WTC11 (cell line): Measurements from ENCODE around the gene IFT88. TPM values are rescaled to one million over a fixed set of nuclear protein-coding genes. Genes with fewer than 3 reads are reported as not detected.

Experiments
- ATAC-seq: fragments of 200-7000 bp; cut with Tn5 transposase; 2 replicates; pipeline ENCODE4 v1.10.0; 2021; ENCODE audit warnings: mild to moderate bottlenecking, moderate library complexity
- CTCF ChIA-PET: fragments of 300-600 bp; sonication (Branson Sonifier 250); formaldehyde crosslinking; loops from one replicate; lab custom pipeline; 2021; ENCODE audit warnings: antibody characterized with exemption; lab: Charles Lee
- POLR2A ChIA-PET: fragments of 350-600 bp; sonication (Branson Sonifier 250); formaldehyde crosslinking; loops from one replicate; lab custom pipeline; 2021; ENCODE audit warnings: antibody characterized with exemption; lab: Charles Lee
- DNase-seq: peaks from one replicate; pipeline ENCODE4 v3.0.0; 2021; ENCODE audit warnings: low spot score
- H3K27ac Mint-ChIP-seq: 2 replicates; pipeline ENCODE4 v1.8.0; 2021; ENCODE audit warnings: mixed read lengths
- H3K27me3 Mint-ChIP-seq: 2 replicates; pipeline ENCODE4 v1.8.0; 2021; ENCODE audit warnings: low read depth, mild to moderate bottlenecking, moderate library complexity, mixed read lengths
- H3K36me3 Mint-ChIP-seq: 2 replicates; pipeline ENCODE4 v1.8.0; 2021; ENCODE audit warnings: mixed read lengths
- H3K4me1 Mint-ChIP-seq: 2 replicates; pipeline ENCODE4 v1.8.0; 2022; ENCODE audit warnings: mixed read lengths
- H3K4me3 Mint-ChIP-seq: 2 replicates; pipeline ENCODE4 v1.8.0; 2021; ENCODE audit warnings: mild to moderate bottlenecking, moderate library complexity, mixed read lengths
- H3K9me3 Mint-ChIP-seq: 2 replicates; pipeline ENCODE4 v1.8.0; 2021; ENCODE audit warnings: mixed read lengths
- CBFB ChIP-seq: sonication (generic); formaldehyde crosslinking; IDR thresholded peaks from 2 replicates; pipeline ENCODE4 v1.8.1; 2022; ENCODE audit warnings: mild to moderate bottlenecking, low read depth, missing genetic modification reagents
- ESRRA ChIP-seq: sonication (generic); formaldehyde crosslinking; IDR thresholded peaks from 2 replicates; pipeline ENCODE4 v1.8.1; 2022; ENCODE audit warnings: mild to moderate bottlenecking, missing genetic modification reagents, borderline replicate concordance
- FOXK1 ChIP-seq: sonication (generic); formaldehyde crosslinking; IDR thresholded peaks from 2 replicates; pipeline ENCODE4 v1.8.0; 2022; ENCODE audit warnings: mild to moderate bottlenecking, moderate library complexity, missing genetic modification reagents
- FOXP1 ChIP-seq: sonication (generic); formaldehyde crosslinking; IDR thresholded peaks from 2 replicates; pipeline ENCODE4 v1.8.0; 2022; ENCODE audit warnings: missing genetic modification reagents, mild to moderate bottlenecking, moderate library complexity, borderline replicate concordance
- MXD4 ChIP-seq: fragments of 250-450 bp; sonication (Bioruptor Pico); IDR thresholded peaks from 2 replicates; pipeline ENCODE4 v1.8.0; 2021; ENCODE audit warnings: mild to moderate bottlenecking, moderate library complexity, borderline replicate concordance
- NR3C1 ChIP-seq: sonication (generic); formaldehyde crosslinking; conservative IDR thresholded peaks from 2 replicates; pipeline ENCODE4 v1.8.1; 2023; ENCODE audit warnings: low read depth, mild to moderate bottlenecking, missing genetic modification reagents
- PRRX2 ChIP-seq: fragments of 250-450 bp; sonication (Bioruptor Pico); IDR thresholded peaks from 2 replicates; pipeline ENCODE4 v1.8.0; 2021; ENCODE audit warnings: mild to moderate bottlenecking
- ZNF138 ChIP-seq: sonication (generic); formaldehyde crosslinking; conservative IDR thresholded peaks from 2 replicates; pipeline ENCODE4 v1.8.1; 2022; ENCODE audit warnings: mild to moderate bottlenecking, moderate library complexity, missing genetic modification reagents
- ZNF232 ChIP-seq: sonication (generic); formaldehyde crosslinking; IDR thresholded peaks from 2 replicates; pipeline ENCODE4 v1.8.0; 2022; ENCODE audit warnings: mild to moderate bottlenecking, missing genetic modification reagents
- ZNF263 ChIP-seq: sonication (generic); formaldehyde crosslinking; IDR thresholded peaks from 2 replicates; pipeline ENCODE4 v1.8.1; 2022; ENCODE audit warnings: low read depth, mild to moderate bottlenecking, moderate library complexity, missing genetic modification reagents
- total RNA-seq: library from RNA; stranded (reverse); gene quantifications from 3 replicates; pipeline ENCODE4 v1.2.3, GENCODE V29; 2021
- TF ChIP-seq, protein P1 (sequence below): sonication (generic); formaldehyde crosslinking; IDR thresholded peaks from 2 replicates; pipeline ENCODE4 v1.8.1; 2023; ENCODE audit warnings: mild to moderate bottlenecking, missing genetic modification reagents, moderate library complexity
- TF ChIP-seq, protein P2 (sequence below): sonication (generic); formaldehyde crosslinking; IDR thresholded peaks from 2 replicates; pipeline ENCODE4 v1.8.1; 2022; ENCODE audit warnings: low read depth, mild to moderate bottlenecking, moderate library complexity, missing genetic modification reagents, borderline replicate concordance
- TF ChIP-seq, protein P3 (sequence below): fragments of 200-600 bp; IDR thresholded peaks from 2 replicates; pipeline ENCODE4 v1.8.0; 2022; ENCODE audit warnings: antibody characterized with exemption
- TF ChIP-seq, protein P4 (sequence below): sonication (generic); formaldehyde crosslinking; IDR thresholded peaks from 2 replicates; pipeline ENCODE4 v1.8.0; 2022; ENCODE audit warnings: mild to moderate bottlenecking, missing genetic modification reagents
- TF ChIP-seq, protein P5 (sequence below): sonication (generic); formaldehyde crosslinking; IDR thresholded peaks from 2 replicates; pipeline ENCODE4 v1.8.1; 2023; ENCODE audit warnings: mild to moderate bottlenecking, missing genetic modification reagents, moderate library complexity
- TF ChIP-seq, protein P6 (sequence below): sonication (generic); formaldehyde crosslinking; IDR thresholded peaks from 2 replicates; pipeline ENCODE4 v1.8.0; 2022; ENCODE audit warnings: missing genetic modification reagents

IFT88 gene
- total RNA-seq, 1 experiment from 2014 or later, result 6.5 TPM

DNA sequence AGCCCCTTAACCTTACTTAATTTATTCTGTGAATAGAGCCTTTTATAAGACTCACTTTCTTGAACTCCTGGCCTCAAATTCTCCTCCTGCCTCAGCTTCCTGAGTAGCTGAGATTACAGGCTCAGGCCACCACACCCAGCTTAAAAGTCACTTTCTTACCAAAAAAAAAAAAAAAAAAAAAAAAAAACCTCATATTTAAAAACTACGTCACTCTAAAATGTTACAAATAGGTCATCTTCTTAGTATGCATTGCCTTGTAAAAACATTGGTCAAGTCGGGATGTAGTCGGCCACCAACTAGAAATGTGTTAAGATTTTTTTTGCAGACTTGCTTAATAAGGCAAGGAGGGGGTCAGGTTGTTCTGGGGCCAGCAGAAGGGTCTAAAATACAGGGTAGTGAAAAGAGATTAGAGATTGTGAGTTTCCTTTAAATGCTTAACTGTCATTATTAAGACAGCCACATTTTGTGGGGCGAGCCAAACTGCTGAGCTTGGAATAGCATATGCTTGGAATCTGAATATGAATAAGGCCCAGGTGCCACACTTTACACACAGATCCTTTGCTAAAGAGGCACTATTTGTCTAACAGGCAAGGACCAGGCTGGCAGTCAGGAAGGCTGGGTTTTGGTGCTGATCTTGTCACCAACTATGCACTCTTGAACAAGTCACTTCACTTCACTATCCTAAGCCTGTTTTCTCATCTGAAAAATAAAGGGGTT, 120.1 kb downstream of the IFT88 start (continued):
- no peak for TF ChIP-seq ESRRA
- no peak for TF ChIP-seq ZNF138 (CRISPR knock-in tag)
- TF ChIP-seq, all 79 proteins: peak for 0

DNA sequence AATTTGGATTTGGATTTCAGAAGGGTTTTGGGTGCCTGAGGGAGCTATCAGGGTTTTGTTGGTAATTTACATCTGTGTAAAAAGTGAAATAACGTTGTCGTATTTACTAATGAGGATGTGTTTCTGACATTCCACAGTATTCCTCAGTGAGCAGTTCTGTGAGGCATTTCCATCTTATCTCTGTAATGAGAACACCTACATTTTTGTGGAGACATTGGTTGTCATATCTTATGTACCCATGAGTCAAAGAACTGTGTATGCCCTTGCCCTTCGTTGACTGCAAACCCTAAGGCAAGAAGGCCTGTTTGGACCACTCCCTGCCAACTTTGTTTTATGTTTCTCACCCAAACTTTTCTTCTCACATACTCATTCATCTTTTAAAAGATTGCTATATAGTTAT, 122.3 kb downstream of the IFT88 start:
- no peaks in the 10 kb centered on the region for H3K27me3 Mint-ChIP-seq
- no peak overlapping the region for H3K4me3 Mint-ChIP-seq
- no peak for TF ChIP-seq FOXP1
- TF ChIP-seq, protein P1, sequence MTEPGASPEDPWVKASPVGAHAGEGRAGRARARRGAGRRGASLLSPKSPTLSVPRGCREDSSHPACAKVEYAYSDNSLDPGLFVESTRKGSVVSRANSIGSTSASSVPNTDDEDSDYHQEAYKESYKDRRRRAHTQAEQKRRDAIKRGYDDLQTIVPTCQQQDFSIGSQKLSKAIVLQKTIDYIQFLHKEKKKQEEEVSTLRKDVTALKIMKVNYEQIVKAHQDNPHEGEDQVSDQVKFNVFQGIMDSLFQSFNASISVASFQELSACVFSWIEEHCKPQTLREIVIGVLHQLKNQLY (CRISPR knock-in tag), result no peak
- TF ChIP-seq ZNF232 (CRISPR knock-in tag), result no peak
- TF ChIP-seq, protein P2, sequence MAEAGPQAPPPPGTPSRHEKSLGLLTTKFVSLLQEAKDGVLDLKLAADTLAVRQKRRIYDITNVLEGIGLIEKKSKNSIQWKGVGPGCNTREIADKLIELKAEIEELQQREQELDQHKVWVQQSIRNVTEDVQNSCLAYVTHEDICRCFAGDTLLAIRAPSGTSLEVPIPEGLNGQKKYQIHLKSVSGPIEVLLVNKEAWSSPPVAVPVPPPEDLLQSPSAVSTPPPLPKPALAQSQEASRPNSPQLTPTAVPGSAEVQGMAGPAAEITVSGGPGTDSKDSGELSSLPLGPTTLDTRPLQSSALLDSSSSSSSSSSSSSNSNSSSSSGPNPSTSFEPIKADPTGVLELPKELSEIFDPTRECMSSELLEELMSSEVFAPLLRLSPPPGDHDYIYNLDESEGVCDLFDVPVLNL (CRISPR knock-in tag), result no peak
- TF ChIP-seq FOXK1 (CRISPR knock-in tag), result no peak
- TF ChIP-seq CBFB (CRISPR knock-in tag), result no peak
- TF ChIP-seq, protein P3, sequence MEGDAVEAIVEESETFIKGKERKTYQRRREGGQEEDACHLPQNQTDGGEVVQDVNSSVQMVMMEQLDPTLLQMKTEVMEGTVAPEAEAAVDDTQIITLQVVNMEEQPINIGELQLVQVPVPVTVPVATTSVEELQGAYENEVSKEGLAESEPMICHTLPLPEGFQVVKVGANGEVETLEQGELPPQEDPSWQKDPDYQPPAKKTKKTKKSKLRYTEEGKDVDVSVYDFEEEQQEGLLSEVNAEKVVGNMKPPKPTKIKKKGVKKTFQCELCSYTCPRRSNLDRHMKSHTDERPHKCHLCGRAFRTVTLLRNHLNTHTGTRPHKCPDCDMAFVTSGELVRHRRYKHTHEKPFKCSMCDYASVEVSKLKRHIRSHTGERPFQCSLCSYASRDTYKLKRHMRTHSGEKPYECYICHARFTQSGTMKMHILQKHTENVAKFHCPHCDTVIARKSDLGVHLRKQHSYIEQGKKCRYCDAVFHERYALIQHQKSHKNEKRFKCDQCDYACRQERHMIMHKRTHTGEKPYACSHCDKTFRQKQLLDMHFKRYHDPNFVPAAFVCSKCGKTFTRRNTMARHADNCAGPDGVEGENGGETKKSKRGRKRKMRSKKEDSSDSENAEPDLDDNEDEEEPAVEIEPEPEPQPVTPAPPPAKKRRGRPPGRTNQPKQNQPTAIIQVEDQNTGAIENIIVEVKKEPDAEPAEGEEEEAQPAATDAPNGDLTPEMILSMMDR, result no peak
- no peak for TF ChIP-seq PRRX2 (CRISPR knock-in tag)
- no peak for TF ChIP-seq ZNF263 (CRISPR knock-in tag)
- TF ChIP-seq, protein P4, sequence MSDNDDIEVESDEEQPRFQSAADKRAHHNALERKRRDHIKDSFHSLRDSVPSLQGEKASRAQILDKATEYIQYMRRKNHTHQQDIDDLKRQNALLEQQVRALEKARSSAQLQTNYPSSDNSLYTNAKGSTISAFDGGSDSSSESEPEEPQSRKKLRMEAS (CRISPR knock-in tag), result no peak
- TF ChIP-seq MXD4 (CRISPR knock-in tag), result no peak
- no peak overlapping the region for H3K27ac Mint-ChIP-seq
- ChIA-PET POLR2A (no interaction called here), CTCF (no interaction called here)
- no peaks in the 10 kb centered on the region for H3K9me3 Mint-ChIP-seq
- no peaks in the 10 kb centered on the region for H3K36me3 Mint-ChIP-seq
- DNase-seq (no peak), ATAC-seq (no peak)
- peaks cover 34% of the 10 kb centered on the region for H3K4me1 Mint-ChIP-seq

DNA sequence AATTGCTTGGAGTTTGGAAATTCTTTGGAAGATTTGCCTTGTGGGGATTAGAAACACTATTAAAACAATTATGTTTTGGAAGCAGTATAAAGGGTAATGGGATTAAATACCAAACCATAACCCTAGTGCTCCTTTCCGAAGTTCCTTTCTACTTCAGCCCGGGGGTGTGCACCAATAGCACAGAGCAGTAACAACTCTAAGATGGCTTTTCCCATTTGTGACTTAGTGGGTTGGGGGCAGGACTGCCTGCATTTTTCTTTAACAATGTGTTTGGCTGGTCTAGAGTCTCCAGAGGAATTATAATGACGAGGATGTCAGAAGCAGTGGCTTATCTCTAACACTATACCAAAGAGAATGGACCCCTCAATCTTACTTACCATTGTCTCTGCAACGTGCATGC, 124.7 kb downstream of the IFT88 start:
- H3K27me3 Mint-ChIP-seq, result no peaks in the 10 kb centered on the region
- POLR2A ChIA-PET, result no interaction called here

More for the DNA sequence above, 124.7 kb downstream of the IFT88 start:
- TF ChIP-seq ZNF263 (CRISPR knock-in tag) (no peak), NR3C1 (CRISPR knock-in tag) (no peak)
- TF ChIP-seq, protein P5, sequence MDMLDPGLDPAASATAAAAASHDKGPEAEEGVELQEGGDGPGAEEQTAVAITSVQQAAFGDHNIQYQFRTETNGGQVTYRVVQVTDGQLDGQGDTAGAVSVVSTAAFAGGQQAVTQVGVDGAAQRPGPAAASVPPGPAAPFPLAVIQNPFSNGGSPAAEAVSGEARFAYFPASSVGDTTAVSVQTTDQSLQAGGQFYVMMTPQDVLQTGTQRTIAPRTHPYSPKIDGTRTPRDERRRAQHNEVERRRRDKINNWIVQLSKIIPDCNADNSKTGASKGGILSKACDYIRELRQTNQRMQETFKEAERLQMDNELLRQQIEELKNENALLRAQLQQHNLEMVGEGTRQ (CRISPR knock-in tag), result no peak
- TF ChIP-seq, protein P6, sequence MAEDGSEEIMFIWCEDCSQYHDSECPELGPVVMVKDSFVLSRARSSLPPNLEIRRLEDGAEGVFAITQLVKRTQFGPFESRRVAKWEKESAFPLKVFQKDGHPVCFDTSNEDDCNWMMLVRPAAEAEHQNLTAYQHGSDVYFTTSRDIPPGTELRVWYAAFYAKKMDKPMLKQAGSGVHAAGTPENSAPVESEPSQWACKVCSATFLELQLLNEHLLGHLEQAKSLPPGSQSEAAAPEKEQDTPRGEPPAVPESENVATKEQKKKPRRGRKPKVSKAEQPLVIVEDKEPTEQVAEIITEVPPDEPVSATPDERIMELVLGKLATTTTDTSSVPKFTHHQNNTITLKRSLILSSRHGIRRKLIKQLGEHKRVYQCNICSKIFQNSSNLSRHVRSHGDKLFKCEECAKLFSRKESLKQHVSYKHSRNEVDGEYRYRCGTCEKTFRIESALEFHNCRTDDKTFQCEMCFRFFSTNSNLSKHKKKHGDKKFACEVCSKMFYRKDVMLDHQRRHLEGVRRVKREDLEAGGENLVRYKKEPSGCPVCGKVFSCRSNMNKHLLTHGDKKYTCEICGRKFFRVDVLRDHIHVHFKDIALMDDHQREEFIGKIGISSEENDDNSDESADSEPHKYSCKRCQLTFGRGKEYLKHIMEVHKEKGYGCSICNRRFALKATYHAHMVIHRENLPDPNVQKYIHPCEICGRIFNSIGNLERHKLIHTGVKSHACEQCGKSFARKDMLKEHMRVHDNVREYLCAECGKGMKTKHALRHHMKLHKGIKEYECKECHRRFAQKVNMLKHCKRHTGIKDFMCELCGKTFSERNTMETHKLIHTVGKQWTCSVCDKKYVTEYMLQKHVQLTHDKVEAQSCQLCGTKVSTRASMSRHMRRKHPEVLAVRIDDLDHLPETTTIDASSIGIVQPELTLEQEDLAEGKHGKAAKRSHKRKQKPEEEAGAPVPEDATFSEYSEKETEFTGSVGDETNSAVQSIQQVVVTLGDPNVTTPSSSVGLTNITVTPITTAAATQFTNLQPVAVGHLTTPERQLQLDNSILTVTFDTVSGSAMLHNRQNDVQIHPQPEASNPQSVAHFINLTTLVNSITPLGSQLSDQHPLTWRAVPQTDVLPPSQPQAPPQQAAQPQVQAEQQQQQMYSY (CRISPR knock-in tag), result no peak
- CTCF ChIA-PET, result no interaction called here
- Mint-ChIP-seq H3K36me3 (no peaks in the 10 kb centered on the region), H3K4me3 (no peak overlapping the region), H3K9me3 (no peaks in the 10 kb centered on the region), H3K4me1 (peaks cover 14% of the 10 kb centered on the region), H3K27ac (no peak overlapping the region)
- ATAC-seq (no peak), DNase-seq (no peak)
